ENCODE results near the gene ACBD4.
"Not testable (repeated sequence)": the region's sequence is repeated elsewhere in the genome, so short reads cannot be mapped to it uniquely, and the experiment has no call there.

ACBD4 gene

DNA sequence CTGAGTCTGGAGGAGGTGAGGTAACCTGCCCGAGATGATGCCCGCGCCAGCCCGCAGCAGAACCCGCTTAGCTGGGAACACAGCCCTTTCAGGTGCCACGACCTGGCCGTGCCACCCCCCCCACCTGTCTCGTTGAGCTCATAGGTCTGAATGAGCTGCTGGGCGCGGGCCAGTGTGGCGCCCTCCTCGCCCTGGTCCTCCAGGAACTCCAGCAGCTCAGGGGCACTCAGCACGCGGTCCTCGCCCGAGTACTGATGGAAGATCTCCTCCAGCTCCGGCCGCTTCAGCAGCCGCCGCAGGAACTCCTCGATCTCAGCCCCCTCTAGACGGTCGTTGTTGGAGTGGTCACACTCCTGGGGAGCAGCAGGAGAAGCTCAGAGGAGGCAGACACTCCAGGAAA, 16.8 kb upstream of the ACBD4 start:
- H3K4me3 ChIP-seq (ENCODE audit: low read depth, low read length), result no peak overlapping the region
- TF ChIP-seq, protein P1, sequence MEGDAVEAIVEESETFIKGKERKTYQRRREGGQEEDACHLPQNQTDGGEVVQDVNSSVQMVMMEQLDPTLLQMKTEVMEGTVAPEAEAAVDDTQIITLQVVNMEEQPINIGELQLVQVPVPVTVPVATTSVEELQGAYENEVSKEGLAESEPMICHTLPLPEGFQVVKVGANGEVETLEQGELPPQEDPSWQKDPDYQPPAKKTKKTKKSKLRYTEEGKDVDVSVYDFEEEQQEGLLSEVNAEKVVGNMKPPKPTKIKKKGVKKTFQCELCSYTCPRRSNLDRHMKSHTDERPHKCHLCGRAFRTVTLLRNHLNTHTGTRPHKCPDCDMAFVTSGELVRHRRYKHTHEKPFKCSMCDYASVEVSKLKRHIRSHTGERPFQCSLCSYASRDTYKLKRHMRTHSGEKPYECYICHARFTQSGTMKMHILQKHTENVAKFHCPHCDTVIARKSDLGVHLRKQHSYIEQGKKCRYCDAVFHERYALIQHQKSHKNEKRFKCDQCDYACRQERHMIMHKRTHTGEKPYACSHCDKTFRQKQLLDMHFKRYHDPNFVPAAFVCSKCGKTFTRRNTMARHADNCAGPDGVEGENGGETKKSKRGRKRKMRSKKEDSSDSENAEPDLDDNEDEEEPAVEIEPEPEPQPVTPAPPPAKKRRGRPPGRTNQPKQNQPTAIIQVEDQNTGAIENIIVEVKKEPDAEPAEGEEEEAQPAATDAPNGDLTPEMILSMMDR (IDR thresholded peaks at IDR 0.05; ENCODE audit: low read depth, low read length, missing control alignments), result no peak
- DNase-seq (ENCODE audit: low read depth), result no peak

- no peak for DNase-seq (ENCODE audit: low read depth)
- TF ChIP-seq, protein P1 (IDR thresholded peaks at IDR 0.05; ENCODE audit: low read depth, low read length, missing control alignments), result no peak
- no peak overlapping the region for H3K4me3 ChIP-seq (ENCODE audit: low read depth, low read length)
Measured at GRCh38 chr17:45119964-45120363, 15.5 kb upstream of the ACBD4 start.

GRCh38 chr17:45120558-45120957, 14.9 kb upstream of the ACBD4 start:
- no peak for DNase-seq (ENCODE audit: low read depth)
- H3K4me3 ChIP-seq (ENCODE audit: low read depth, low read length), result no peak overlapping the region
- TF ChIP-seq, protein P1 (IDR thresholded peaks at IDR 0.05; ENCODE audit: low read depth, low read length, missing control alignments), result no peak

GRCh38 chr17:45121055-45121454, 14.4 kb upstream of the ACBD4 start:
- no peak for DNase-seq (ENCODE audit: low read depth)
- TF ChIP-seq, protein P1 (IDR thresholded peaks at IDR 0.05; ENCODE audit: low read depth, low read length, missing control alignments), result no peak
- H3K4me3 ChIP-seq (ENCODE audit: low read depth, low read length), result no peak overlapping the region

DNA sequence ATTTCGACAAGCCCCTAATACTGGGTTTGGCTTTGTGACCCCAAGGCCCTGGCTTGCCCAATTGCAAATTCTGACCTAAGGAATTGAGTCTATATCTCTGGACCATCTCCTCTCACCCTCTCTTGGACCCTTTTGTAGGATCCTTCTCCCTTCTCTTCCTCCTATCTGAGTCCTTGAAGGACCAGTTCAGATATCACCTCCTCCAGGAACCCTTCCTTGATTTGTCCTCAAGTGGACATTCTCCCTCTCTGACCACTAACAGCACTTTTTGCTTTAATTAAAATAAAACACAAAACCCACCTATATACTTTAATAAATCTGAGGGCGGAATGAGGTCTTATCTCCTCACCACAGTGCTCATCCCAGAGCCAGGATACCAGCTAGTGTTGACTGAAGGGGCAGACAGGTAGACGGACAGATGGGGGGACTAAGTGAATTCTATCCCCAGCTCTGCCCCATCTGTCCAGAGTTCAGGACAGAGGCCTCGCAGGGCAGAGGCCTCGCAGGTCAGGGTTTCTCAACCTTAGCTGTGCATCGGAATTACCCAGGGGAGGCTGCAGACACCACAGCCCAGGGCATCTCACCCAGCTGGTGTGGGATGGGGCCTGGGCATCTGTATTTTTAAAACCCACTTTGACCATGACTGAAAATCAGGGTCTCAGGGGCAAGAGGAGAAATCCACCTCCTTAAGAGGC, 12.3 kb upstream of the ACBD4 start:
- TF ChIP-seq, protein P1 (IDR thresholded peaks at IDR 0.05; ENCODE audit: low read depth, low read length, missing control alignments), result no peak
- no peak for DNase-seq (ENCODE audit: low read depth)
- H3K4me3 ChIP-seq (ENCODE audit: low read depth, low read length), result no peak overlapping the region

GRCh38 chr17:45123930-45124796, 11.3 kb upstream of the ACBD4 start:
- no peak overlapping the region for H3K4me3 ChIP-seq (ENCODE audit: low read depth, low read length)
- DNase-seq (ENCODE audit: low read depth), result no peak
- TF ChIP-seq, protein P1 (IDR thresholded peaks at IDR 0.05; ENCODE audit: low read depth, low read length, missing control alignments), result no peak

DNA sequence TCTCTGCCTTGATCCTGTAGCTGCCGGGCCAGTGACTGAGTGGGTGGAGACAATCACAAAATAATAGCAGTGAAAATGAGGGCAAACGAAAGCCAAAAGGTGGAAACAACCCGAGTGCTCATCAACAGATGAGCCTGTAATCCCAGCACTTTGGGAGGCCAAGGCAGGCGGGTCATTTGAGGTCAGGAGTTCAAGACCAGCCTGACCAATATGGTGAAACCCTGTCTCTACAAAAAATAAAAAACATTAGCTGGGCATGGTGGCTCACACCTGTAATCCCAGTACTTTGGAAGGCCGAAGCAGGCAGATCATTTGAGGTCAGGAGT, 10.7 kb upstream of the ACBD4 start:
- not testable (repeated sequence) for H3K4me3 ChIP-seq (ENCODE audit: low read depth, low read length); DNase-seq (ENCODE audit: low read depth)
